Trophoblast cell (in vitro differentiated cells and primary cell): ENCODE data around the gene WDFY3.

Experiments used
- DNase-seq, 2 donors: peaks; one replicate each; pipeline ENCODE4 v3.0.0-alpha.2; 2016
- H2AFZ ChIP-seq: 2 replicates; pipeline ENCODE4 v1.6.1; 2013; ENCODE audit warnings: low read length, moderate library complexity, mild to moderate bottlenecking; ENCODE audit not compliant: insufficient read depth, poor library complexity
- H2AK5ac ChIP-seq: 2 replicates; pipeline ENCODE4 v1.6.1; 2013; ENCODE audit warnings: mild to moderate bottlenecking, low read length
- H2BK120ac ChIP-seq: 2 replicates; pipeline ENCODE4 v1.6.1; 2013; ENCODE audit warnings: low read length, mild to moderate bottlenecking, moderate library complexity; ENCODE audit not compliant: insufficient read depth, poor library complexity
- H2BK12ac ChIP-seq: 2 replicates; pipeline ENCODE4 v1.6.1; 2013; ENCODE audit warnings: mild to moderate bottlenecking, low read length, moderate library complexity
- H2BK5ac ChIP-seq: 2 replicates; pipeline ENCODE4 v1.6.1; 2013; ENCODE audit warnings: low read length, low read depth, moderate library complexity, mild to moderate bottlenecking; ENCODE audit not compliant: poor library complexity
- H3K14ac ChIP-seq: 2 replicates; pipeline ENCODE4 v1.6.1; 2013; ENCODE audit warnings: mild to moderate bottlenecking, low read length
- H3K18ac ChIP-seq: 2 replicates; pipeline ENCODE4 v1.6.1; 2013; ENCODE audit warnings: mild to moderate bottlenecking, low read length
- H3K23ac ChIP-seq: 2 replicates; pipeline ENCODE4 v1.6.1; 2013; ENCODE audit warnings: low read length
- H3K27ac ChIP-seq: 2 replicates; pipeline ENCODE4 v1.5.1; 2013; ENCODE audit warnings: low read depth, mild to moderate bottlenecking, inconsistent platforms, low read length, moderate library complexity
- H3K27me3 ChIP-seq: 2 replicates; pipeline ENCODE4 v1.6.1; 2013; ENCODE audit warnings: inconsistent platforms, mild to moderate bottlenecking, low read length, moderate library complexity; ENCODE audit not compliant: insufficient read depth
- H3K36me3 ChIP-seq, 2 experiments: 1 replicate in 1 of 2; 2 replicates in 1 of 2; pipeline ENCODE4 v1.6.1; 2013; ENCODE audit warnings: low read length in 2 of 2, mild to moderate bottlenecking in 2 of 2, moderate library complexity in 1 of 2; ENCODE audit not compliant: insufficient read depth in 2 of 2, control insufficient read depth in 1 of 2
- H3K4ac ChIP-seq: 2 replicates; pipeline ENCODE4 v1.6.1; 2013; ENCODE audit warnings: low read depth, mild to moderate bottlenecking, low read length, moderate library complexity
- H3K4me1 ChIP-seq, 2 experiments: 1 replicate in 1 of 2; 2 replicates in 1 of 2; pipeline ENCODE4 v1.6.1; 2013; ENCODE audit warnings: low read length in 2 of 2, mild to moderate bottlenecking in 2 of 2, moderate library complexity in 1 of 2; ENCODE audit not compliant: insufficient read depth in 2 of 2, control insufficient read depth in 1 of 2
- H3K4me2 ChIP-seq: 2 replicates; pipeline ENCODE4 v1.6.1; 2013; ENCODE audit warnings: inconsistent platforms, mild to moderate bottlenecking, low read length, moderate library complexity
- H3K4me3 ChIP-seq: 2 replicates; pipeline ENCODE4 v1.5.1; 2013; ENCODE audit warnings: mild to moderate bottlenecking, low read depth, low read length, inconsistent platforms
- H3K79me1 ChIP-seq: one replicate; pipeline ENCODE4 v1.6.1; 2013; ENCODE audit warnings: low read length
- H3K79me2 ChIP-seq: 2 replicates; pipeline ENCODE4 v1.6.1; 2013; ENCODE audit warnings: low read length, mild to moderate bottlenecking; ENCODE audit not compliant: control insufficient read depth, insufficient read depth, poor library complexity
- H3K9ac ChIP-seq: 2 replicates; pipeline ENCODE4 v1.6.1; 2013; ENCODE audit warnings: mild to moderate bottlenecking, low read length
- H3K9me3 ChIP-seq: 2 replicates; pipeline ENCODE4 v1.6.1; 2013; ENCODE audit warnings: low read depth, mild to moderate bottlenecking, control low read depth, inconsistent platforms, low read length; ENCODE audit not compliant: insufficient read depth
- H4K12ac ChIP-seq: 2 replicates; pipeline ENCODE4 v1.6.1; 2013; ENCODE audit warnings: low read depth, mild to moderate bottlenecking, low read length, moderate library complexity
- H4K8ac ChIP-seq: 2 replicates; pipeline ENCODE4 v1.6.1; 2013; ENCODE audit warnings: low read depth, mild to moderate bottlenecking, low read length, moderate library complexity
- H4K91ac ChIP-seq: one replicate; pipeline ENCODE4 v1.6.1; 2013; ENCODE audit warnings: low read depth, mild to moderate bottlenecking, low read length, moderate library complexity
- WGBS: extraction: QIAGEN DNeasy Blood & Tissue Kit; methylation state at CpG from one replicate; pipeline ENCODE4 v1.1.7; 2013; ENCODE audit warnings: missing lambda C conversion rate; ENCODE audit not compliant: insufficient read length, insufficient coverage; ENCODE audit errors: extremely low coverage; 5-methylcytosine and 5-hydroxymethylcytosine counted together

WDFY3 gene

GRCh38 chr4:84848432-84848831, 118.1 kb downstream of the WDFY3 start:
- Histone ChIP-seq H4K91ac (no peak overlapping the region), H3K4me2 (no peak overlapping the region), H3K23ac (no peak overlapping the region), H3K4me3 (no peak overlapping the region), H2BK120ac (no peak overlapping the region), H3K27ac (no peak overlapping the region), H3K27me3 (no peaks in the 10 kb centered on the region), H3K79me2 (no peaks in the 10 kb centered on the region), H3K14ac (no peak overlapping the region), H2BK5ac (no peak overlapping the region), H2BK12ac (no peak overlapping the region), H3K18ac (no peak overlapping the region), H3K9ac (no peak overlapping the region), H3K4ac (no peak overlapping the region), H4K8ac (no peak overlapping the region), H4K12ac (no peak overlapping the region), H2AFZ (no peak overlapping the region), H3K9me3 (no peaks in the 10 kb centered on the region), H3K79me1 (no peaks in the 10 kb centered on the region), H3K4me1 (no peaks in the 10 kb centered on the region), H3K36me3 (peaks cover 0 to 7% of the 10 kb centered on the region in 2 experiments), H2AK5ac (no peak overlapping the region)
- WGBS: no CpG with 5 or more reads among the region's 2 CpGs
- DNase-seq: no peak

- Histone ChIP-seq H3K4ac (no peak overlapping the region), H3K14ac (no peak overlapping the region), H2AFZ (no peak overlapping the region), H3K4me3 (no peak overlapping the region), H3K79me2 (no peaks in the 10 kb centered on the region), H2BK120ac (no peak overlapping the region), H3K4me1 (no peaks in the 10 kb centered on the region), H4K8ac (no peak overlapping the region), H3K79me1 (no peaks in the 10 kb centered on the region), H3K23ac (no peak overlapping the region), H2BK12ac (no peak overlapping the region), H3K36me3 (peaks cover 0 to 7% of the 10 kb centered on the region in 2 experiments), H4K12ac (no peak overlapping the region), H3K4me2 (no peak overlapping the region), H3K18ac (no peak overlapping the region), H3K27ac (no peak overlapping the region), H4K91ac (no peak overlapping the region), H3K9me3 (no peaks in the 10 kb centered on the region), H2BK5ac (no peak overlapping the region), H3K9ac (no peak overlapping the region), H3K27me3 (no peaks in the 10 kb centered on the region), H2AK5ac (no peak overlapping the region)
- DNase-seq: no peak
- no CpG with 5 or more reads among the region's 2 CpGs for WGBS
Observed at GRCh38 chr4:84847978-84848377, 118.5 kb downstream of the WDFY3 start.

GRCh38 chr4:84846985-84847384, 119.5 kb downstream of the WDFY3 start:
- no peaks in the 10 kb centered on the region for H3K27me3 ChIP-seq
- no peak overlapping the region for H3K27ac ChIP-seq
- H4K91ac ChIP-seq: no peak overlapping the region
- H2BK12ac ChIP-seq: no peak overlapping the region
- H3K9ac ChIP-seq: no peak overlapping the region
- H3K79me1 ChIP-seq: no peaks in the 10 kb centered on the region
- WGBS: no CpG with 5 or more reads among the region's 1 CpG
- H3K9me3 ChIP-seq: no peaks in the 10 kb centered on the region
- no peak overlapping the region for H3K14ac ChIP-seq
- DNase-seq: no peak
- no peak overlapping the region for H3K4ac ChIP-seq
- no peak overlapping the region for H3K23ac ChIP-seq
- no peaks in the 10 kb centered on the region for H3K79me2 ChIP-seq
- no peaks in the 10 kb centered on the region for H3K4me1 ChIP-seq
- no peak overlapping the region for H4K12ac ChIP-seq
- no peak overlapping the region for H2BK120ac ChIP-seq
- H3K18ac ChIP-seq: no peak overlapping the region
- no peak overlapping the region for H4K8ac ChIP-seq
- no peak overlapping the region for H2AFZ ChIP-seq
- H2BK5ac ChIP-seq: no peak overlapping the region
- peaks cover 0 to 7% of the 10 kb centered on the region in 2 experiments for H3K36me3 ChIP-seq
- no peak overlapping the region for H3K4me2 ChIP-seq
- H3K4me3 ChIP-seq: no peak overlapping the region
- H2AK5ac ChIP-seq: no peak overlapping the region

GRCh38 chr4:84841435-84841834, 125.1 kb downstream of the WDFY3 start:
- Histone ChIP-seq H3K18ac (no peak overlapping the region), H3K4me2 (no peak overlapping the region), H4K91ac (no peak overlapping the region), H3K4me3 (no peak overlapping the region), H2BK120ac (no peak overlapping the region), H3K4ac (no peak overlapping the region), H3K27ac (no peak overlapping the region), H3K36me3 (peaks cover 4 to 6% of the 10 kb centered on the region in 2 experiments), H4K12ac (no peak overlapping the region), H2AFZ (no peak overlapping the region), H3K4me1 (no peaks in the 10 kb centered on the region), H3K27me3 (no peaks in the 10 kb centered on the region), H4K8ac (no peak overlapping the region), H3K79me1 (no peaks in the 10 kb centered on the region), H3K9ac (no peak overlapping the region), H3K14ac (no peak overlapping the region), H2BK12ac (no peak overlapping the region), H2BK5ac (no peak overlapping the region), H2AK5ac (no peak overlapping the region), H3K9me3 (no peaks in the 10 kb centered on the region), H3K23ac (no peak overlapping the region), H3K79me2 (no peaks in the 10 kb centered on the region)
- DNase-seq: no peak
- WGBS: no CpG with 5 or more reads among the region's 1 CpG
